NB4 (cell line): ENCODE data around the gene CD47.
A peak's percentile ranks its signal among the peaks of the same experiment; 100 is the strongest.

Source experiments
- DNase-seq: peaks from one replicate; pipeline ENCODE4 v3.0.0; 2010; ENCODE audit warnings: low read depth
- H3K4me3 ChIP-seq: one replicate; pipeline ENCODE4 v1.5.1; 2011; ENCODE audit warnings: mild to moderate bottlenecking, low read depth, low read length, moderate library complexity
- MYC ChIP-seq: IDR thresholded peaks from 2 replicates; pipeline ENCODE4 v1.6.1; 2011; ENCODE audit warnings: low read depth, low read length
- POLR2A ChIP-seq: IDR thresholded peaks from 2 replicates; pipeline ENCODE4 v1.6.1; 2011; ENCODE audit warnings: mild to moderate bottlenecking; ENCODE audit not compliant: insufficient read length; ENCODE audit errors: extremely low read depth
- TF ChIP-seq, protein P1 (sequence below): IDR thresholded peaks from 2 replicates; pipeline ENCODE4 v1.6.1; 2011; ENCODE audit warnings: low read depth, low read length
- TF ChIP-seq, protein P2 (sequence below): IDR thresholded peaks from one replicate; pipeline ENCODE4 v1.5.1; 2012; ENCODE audit warnings: low read depth, low read length

The CD47 gene

DNA sequence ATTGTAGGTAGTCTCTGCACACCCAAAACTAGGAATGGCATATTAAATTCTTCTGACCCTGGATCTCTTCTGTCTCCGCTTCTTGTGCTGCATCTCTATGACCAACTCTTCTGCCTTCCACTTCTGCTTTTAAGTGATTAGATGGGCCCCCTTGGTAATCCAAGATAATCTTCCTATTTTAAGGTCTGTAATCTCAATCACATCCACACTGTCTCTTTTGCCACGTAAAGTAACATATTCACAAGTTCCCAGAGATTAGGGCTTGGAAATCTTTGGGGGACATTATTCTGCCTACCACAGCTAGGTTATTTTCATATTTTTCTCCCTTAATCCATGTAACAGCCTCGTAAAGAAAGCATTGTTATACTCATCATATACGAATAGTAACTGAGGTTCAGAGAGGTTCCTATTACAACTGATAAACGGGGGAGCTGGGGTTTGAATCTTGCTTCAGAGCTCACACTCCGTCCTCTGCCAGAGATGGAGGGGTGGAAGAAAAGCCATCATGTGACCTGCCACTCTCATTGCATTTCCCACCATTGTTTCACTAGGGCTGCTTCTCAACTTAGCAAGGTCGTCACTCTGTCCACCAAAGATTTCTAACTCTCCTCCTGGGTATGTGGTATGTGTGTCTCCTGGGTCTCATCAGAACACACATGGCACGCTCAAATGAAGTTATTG, 6.6 kb upstream of the CD47 start:
- TF ChIP-seq, protein P1, sequence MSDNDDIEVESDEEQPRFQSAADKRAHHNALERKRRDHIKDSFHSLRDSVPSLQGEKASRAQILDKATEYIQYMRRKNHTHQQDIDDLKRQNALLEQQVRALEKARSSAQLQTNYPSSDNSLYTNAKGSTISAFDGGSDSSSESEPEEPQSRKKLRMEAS = no peak
- TF ChIP-seq POLR2A (no peak), MYC (no peak)
- TF ChIP-seq, protein P2, sequence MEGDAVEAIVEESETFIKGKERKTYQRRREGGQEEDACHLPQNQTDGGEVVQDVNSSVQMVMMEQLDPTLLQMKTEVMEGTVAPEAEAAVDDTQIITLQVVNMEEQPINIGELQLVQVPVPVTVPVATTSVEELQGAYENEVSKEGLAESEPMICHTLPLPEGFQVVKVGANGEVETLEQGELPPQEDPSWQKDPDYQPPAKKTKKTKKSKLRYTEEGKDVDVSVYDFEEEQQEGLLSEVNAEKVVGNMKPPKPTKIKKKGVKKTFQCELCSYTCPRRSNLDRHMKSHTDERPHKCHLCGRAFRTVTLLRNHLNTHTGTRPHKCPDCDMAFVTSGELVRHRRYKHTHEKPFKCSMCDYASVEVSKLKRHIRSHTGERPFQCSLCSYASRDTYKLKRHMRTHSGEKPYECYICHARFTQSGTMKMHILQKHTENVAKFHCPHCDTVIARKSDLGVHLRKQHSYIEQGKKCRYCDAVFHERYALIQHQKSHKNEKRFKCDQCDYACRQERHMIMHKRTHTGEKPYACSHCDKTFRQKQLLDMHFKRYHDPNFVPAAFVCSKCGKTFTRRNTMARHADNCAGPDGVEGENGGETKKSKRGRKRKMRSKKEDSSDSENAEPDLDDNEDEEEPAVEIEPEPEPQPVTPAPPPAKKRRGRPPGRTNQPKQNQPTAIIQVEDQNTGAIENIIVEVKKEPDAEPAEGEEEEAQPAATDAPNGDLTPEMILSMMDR = no peak
- H3K4me3 ChIP-seq = no peak overlapping the region
- peak; percentile 36 for DNase-seq

DNA sequence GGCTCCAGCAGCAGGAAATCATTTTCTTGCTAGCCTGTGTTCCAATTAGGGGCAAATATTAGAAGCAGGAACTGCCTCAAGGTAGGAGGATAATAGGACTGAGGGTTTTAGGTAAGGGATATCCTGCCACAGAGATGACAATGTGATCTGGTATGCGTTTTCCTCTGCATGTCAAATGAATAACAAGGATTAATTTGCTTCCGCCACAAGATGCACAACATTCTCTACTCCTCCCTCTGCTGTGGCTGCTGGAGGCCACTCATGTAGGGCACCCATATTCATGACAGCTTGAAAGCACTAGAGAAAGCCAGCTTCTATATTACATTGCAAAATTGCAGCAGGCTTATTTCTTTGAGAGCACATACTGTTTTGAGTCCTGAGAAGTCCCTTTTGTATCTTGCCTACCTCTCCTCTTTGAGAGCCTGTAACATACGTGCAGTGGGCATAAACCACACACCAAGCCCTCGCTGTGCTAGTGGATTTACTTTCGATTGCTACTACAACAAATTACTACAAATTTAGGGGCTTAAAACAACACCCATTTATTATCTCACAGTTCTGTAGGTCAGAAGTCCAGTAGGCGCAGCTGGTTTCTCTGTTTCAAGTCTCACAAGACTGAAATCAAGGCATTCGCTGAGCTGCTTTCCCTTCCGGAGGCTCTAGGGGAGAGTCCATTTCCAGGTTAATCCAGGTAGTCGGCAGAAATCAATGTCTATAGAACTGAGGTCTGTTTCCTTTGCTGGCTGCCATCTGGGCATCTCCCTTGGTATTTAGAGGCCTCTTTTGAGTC, 5.9 kb upstream of the CD47 start:
- no peak overlapping the region for H3K4me3 ChIP-seq
- TF ChIP-seq, protein P1 = no peak
- no peak for TF ChIP-seq POLR2A
- TF ChIP-seq, protein P2 = no peak
- no peak for TF ChIP-seq MYC

DNA sequence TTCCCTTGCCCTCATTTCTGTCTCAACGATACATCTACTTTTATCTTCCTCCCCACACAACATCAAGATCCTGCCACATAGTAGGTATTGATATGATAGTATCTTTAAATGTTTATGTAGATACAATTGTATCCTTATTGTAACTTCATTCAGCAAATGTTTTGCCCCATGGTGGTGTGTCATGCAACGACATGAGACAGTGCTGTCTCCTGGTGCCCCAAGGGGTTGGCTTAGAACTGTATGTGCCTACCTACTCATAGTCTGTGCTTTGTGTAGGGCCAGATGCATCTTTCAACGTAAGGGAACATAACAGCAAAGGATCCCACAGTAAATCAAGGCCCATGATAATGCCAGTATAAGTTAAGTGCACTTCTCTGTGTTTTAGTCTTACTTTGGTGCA, 2.8 kb upstream of the CD47 start:
- TF ChIP-seq, protein P2 = no peak
- TF ChIP-seq MYC (no peak), POLR2A (no peak)
- TF ChIP-seq, protein P1 = no peak
- DNase-seq = no peak
- H3K4me3 ChIP-seq = no peak overlapping the region

More for the DNA sequence above, 5.9 kb upstream of the CD47 start:
- DNase-seq = no peak

DNA sequence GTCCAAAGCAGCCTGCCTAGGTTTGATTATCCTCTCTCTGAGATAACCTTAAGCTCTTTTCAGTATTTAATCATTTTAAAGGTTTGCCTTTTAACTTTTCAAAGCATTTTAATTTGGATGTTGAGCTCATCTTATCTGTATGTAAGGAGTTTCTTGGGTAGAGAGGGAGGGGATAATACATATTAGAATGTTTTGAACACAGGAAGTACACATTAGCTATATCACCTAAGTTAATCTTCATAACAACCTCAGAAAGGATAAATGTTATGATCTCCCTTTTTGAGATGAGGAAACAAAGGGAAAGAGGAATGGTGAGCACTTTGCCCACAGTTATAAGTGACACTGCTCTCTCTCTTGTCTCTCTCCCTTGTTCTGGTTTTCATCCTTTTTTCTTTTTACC, 2.2 kb upstream of the CD47 start:
- no peak for DNase-seq
- H3K4me3 ChIP-seq = no peak overlapping the region

DNA sequence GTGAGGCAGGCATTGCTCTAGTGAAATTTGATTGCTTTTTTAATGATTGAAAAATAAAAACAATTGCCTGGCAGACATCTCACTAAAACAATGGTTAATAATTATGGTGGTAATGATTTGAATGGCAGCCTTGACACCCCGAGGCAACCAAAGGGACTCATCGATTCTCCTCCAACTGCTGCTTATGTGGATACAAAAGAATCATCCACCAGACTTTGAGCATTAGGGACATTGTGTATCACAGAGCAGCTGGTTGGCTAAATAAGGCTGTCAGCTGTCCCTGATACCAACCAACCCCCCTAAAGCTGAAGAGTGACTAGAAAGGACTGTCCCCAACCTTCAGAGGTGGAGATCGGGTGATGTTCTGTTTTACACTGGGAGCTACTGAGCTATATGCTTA, 1.7 kb upstream of the CD47 start:
- TF ChIP-seq MYC (no peak), POLR2A (no peak)
- TF ChIP-seq, protein P1 = no peak
- TF ChIP-seq, protein P2 = no peak
- no peak for DNase-seq
- H3K4me3 ChIP-seq = no peak overlapping the region

More for the DNA sequence above, 2.2 kb upstream of the CD47 start:
- no peak for TF ChIP-seq POLR2A
- TF ChIP-seq MYC = no peak
- TF ChIP-seq, protein P1 = no peak
- TF ChIP-seq, protein P2 = no peak
